HG02798 (cell line): ENCODE measurements around the gene IER3IP1.
"Not testable (repeated sequence)": the region's sequence is repeated elsewhere in the genome, so short reads cannot be mapped to it uniquely, and the experiment has no call there.

Experiments
- ATAC-seq: cut with Tn5 transposase; IDR thresholded peaks from one replicate; pipeline ENCODE4 v1.9.1; 2021; ENCODE audit warnings: mild to moderate bottlenecking; ENCODE audit not compliant: unreplicated experiment, poor library complexity

IER3IP1 gene

DNA sequence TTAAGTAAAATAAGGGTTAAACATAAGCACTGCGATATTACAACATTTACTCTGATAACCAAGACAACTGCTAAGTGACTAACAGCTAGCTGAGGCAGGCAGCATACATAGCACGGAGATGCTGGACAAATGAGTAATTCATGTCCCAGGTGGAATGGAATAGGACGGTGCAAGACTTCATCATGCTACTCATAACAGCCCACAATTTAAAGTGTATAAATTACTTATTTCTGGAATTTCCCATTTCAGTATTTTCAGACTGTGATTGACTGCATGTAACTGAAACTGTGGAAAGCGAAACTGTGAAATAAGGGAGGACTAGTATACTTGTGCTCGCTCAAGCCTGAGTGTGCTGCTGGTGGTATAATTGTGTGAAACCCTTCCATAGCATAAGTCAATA is 12.9 kb downstream of the IER3IP1 start:
- peak; percentile 87 for ATAC-seq

DNA sequence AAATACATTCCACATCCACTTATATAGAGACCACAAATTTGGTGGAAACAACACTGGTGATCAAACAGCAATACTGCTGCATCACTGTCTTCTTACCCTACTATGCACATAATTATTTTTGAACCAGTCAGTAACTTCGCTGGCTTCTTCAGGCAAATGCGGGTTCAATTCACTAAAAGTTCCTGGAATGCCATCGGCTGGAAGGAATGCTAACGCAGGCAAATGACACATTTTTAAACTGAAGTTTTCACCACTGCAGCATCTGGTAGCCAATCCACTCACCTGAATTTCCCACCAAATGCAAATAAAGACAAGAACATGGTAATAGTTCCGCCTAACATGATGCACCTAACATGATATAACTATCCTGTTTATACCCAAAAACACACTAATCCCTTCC is 15.9 kb downstream of the IER3IP1 start:
- ATAC-seq: no peak

DNA sequence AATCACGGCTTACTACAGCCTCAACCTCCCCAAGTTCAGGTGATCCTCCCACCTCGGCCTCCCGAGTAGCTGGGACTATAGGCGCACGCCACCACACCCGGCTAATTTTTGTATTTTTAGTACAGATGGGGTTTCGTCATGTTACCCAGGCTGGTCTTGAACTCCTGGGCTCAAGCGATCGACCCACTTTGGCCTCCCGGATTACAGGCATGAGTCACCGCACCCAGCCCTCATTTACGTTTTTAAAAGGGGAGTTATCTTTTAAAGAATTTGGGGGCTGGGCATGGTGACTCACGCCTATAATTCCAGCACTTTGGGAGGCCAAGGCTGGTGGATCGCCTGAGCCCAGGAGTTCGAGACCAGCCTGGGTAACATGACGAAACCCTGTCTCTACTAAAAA is 17.8 kb downstream of the IER3IP1 start:
- ATAC-seq: not testable (repeated sequence)

DNA sequence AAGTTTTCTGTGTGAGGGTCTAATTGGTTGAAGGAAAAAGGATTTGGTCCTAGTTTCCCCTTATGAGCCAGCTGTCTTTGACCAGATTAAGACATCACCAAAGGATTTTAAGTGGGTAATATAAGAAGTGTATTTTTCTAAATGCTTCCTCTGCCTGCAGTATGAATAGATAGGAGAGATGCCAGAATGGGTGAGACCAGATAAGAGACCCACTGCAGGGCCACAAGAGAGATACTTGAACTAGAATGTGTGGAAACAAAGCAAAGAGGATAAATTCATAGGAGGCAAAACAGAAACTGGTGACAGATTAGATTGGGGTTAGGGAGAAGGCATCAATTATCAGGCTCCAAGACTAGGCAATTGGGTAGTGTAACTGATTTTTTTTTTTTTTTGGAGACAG is 24.7 kb downstream of the IER3IP1 start:
- no peak for ATAC-seq

DNA sequence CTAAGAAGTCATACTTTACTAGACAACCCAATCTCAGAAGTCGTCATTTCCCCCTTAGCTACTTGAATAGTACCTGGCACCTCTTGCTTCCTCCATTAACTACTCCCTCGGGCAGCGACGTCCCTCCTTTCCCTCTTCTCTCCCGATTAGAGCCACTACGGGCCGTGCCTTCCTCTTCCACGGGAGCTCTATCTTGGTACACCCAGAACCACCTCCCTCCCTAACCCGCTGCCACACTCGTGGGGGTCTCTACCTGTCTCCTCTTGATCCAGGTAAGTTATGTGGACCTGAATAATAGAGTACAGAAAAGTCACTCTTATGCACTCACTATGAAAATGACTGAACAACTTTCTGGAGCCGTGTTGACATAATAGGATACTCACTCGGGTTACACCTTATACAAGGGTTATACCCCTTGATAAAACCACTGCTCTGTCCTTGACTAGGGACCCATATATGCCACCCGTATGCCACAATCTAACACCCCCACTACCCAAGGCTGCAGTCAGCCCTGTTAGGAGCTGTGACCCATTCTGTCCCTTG is 25.3 kb downstream of the IER3IP1 start:
- peak; percentile 8 for ATAC-seq

DNA sequence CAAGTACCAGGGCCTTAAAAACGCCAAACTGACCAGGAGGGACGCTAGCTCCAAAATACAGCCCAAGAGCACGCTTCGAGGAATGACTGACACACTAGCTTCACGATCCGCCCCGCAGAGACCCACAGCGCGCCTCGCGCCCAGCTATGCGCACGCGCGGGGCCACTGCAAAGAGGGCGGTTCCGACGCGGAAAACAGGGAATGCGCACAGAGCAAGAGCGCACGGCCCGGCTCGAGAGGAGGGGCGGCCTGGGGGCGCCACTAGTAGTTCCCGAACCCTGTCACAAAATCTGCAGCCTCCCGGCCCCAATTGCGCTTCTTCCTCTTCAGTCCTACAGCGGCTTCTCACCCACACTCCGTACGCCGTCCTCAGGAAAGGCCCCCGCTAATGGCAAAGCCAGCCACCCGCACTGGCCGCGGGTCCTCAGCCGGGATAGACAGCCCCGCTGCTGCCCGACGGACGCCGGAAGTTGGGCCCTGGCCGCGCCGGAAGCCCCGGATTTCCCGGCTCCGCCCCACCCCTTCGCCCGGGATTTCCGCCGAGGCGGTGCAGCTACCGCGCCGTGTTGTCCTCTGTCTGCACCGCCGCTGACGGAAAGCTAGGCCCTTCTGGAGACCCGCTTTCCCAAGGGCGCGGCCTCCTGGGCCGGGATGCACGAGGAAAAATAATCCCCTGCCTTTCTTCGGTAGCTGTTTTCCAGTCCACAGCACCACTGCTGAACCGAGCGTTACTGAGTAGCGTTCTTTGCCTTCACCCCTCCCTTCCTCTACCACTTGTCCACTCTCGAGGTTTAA is 25.9 kb downstream of the IER3IP1 start, which contains the start of gene HDHD2:
TSS of gene HDHD2 (minus strand) at position 472 of the 795 bp plus-strand sequence. CDS start 14,061 bp downstream, outside the sequence.
- ATAC-seq: peak; percentile 95

DNA sequence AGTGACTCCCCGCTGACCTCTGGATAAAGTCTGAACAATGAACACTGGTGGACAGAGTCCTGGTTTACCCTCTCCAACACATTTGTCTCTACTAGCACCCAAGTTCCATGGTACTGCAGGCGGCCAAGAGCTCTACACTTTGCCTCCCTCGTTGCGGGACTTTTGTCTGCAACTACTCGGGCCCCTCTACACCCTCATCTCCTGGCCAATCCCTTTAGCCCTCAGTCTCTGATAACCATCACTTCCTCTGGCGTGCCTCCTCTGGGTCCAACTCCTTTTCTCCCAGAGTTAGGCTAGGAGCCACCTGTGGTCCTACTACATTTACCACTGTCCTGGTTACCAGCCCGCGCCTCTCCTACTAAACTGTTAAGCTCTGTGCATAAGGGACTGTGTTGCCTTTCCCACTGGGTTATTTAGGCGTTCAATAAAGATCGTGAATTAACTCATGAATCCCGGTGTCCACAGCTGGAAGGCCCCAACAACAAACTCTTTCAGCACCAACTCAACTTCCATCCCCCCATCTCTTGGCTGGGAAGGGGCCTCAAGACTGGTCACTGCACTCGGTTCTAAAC is 26.6 kb downstream of the IER3IP1 start:
- no peak for ATAC-seq

DNA sequence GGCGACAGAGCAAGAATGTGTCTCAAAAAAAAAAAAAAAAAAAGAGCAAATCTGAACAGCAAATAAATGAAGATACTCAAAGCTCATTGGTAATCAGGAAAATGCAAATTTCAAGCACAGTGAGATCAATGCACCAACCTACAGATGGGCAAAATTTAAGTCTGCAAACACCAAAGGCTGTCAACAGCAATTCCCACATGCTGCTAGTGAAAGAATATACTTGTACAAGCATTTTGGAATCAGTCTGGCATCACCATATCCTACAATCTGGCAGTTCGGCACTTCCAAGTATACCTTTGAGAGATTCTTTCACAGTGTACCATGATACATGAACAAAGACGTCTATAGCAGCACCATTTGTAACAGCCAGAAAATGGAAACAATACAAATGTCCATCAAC is 30.0 kb downstream of the IER3IP1 start:
- ATAC-seq: no peak

DNA sequence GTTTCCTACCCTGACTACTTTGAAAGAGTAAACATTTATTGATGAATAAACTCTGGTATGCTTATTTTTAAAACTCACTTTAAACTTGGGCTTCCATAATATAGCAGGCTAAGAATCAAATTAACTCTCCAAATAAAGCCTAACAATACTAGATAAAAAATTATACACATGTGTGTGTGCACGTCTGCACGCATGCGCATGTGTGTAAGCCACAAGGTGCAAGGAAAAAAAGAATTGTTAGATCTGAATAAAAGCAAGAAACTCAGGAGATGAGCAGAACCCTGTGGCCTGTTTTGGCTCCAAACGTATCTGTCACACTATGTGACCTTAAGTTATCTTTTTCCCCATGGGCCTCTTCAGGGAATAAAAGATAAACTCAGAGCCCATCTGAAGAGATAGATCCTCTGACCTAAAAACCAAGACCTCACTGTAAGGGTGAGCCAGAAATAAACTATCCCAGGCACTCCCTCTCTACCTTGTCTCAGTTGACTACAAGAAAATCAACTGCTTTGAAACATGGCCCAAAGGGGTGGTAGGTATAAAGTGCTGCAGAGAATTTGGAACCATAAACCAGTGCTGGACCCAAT is 32.2 kb downstream of the IER3IP1 start:
- ATAC-seq: no peak

DNA sequence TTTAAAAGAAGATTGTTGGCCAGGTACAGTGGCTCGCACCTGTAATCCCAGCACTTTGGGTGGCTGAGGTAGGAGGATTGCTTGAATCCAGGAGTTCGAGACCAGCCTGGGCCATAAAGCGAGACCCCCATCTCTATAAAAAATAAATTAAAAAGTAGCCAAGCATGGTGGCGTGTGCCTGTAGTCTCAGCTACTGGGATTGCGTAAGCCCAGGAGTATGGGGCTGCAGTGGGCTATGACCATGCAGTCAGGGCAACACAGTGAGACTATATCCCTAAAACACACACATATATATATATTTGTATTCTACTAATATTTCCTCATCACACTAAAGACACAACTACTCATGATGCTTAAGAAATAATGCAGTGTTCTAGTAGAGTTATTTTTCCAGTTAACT is 33.0 kb downstream of the IER3IP1 start:
- ATAC-seq: no peak

DNA sequence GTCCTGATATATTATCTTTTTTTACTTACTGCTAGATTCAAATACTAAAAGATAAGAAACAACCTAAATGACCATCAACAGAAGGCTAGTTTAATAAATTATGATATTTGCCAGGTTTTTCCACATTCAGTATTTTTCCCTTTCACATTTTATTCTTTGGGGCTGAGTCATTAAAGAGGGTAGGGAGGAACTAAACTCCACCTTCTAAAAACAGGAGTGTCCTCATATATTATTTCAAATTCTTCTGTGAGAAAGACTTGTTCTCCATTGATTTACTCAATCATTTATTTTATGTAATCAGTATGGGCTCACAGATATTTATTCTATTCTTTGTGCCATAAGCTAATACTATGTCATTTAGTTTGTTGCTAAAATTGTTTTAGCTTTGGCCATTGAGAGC is 34.9 kb downstream of the IER3IP1 start:
- no peak for ATAC-seq

DNA sequence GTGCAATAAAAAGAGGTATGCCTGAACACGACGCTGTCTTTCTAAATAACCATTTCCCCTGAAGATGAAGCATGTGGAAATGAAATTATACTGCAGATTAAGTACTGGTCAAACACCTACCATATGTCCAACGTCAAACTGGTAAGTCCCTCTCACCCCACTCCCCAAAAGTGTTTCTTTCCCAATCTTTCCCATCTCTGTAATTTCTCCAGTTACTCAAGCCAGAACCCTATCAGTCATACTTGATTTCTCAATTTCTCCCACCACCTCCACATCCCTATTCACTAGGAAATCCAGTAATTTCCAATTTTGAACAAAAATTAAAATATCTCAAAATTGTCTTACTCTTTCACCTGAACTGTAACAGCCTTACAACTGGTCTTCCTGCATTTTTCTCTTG is 55.0 kb downstream of the IER3IP1 start:
- no peak for ATAC-seq

DNA sequence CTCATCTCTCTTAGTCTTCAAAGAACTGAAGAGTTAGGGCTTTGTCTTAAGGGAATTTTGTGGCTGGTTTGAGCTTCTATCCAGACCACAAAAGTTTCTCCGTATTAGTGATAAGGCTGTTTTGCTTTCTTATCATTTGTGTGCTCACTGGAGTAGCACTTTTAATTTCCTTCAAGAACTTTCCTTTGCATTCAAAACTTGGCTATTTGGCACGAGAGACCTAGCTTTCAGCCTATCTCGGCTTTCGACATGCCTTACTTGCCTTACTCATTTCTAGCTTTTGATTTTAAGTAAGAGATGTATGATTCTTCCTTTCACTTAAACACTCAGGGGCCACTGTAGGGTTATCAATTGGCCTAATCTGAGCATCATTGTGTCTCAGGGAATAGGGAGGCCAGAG is 55.7 kb downstream of the IER3IP1 start:
- peak; percentile 90 for ATAC-seq

DNA sequence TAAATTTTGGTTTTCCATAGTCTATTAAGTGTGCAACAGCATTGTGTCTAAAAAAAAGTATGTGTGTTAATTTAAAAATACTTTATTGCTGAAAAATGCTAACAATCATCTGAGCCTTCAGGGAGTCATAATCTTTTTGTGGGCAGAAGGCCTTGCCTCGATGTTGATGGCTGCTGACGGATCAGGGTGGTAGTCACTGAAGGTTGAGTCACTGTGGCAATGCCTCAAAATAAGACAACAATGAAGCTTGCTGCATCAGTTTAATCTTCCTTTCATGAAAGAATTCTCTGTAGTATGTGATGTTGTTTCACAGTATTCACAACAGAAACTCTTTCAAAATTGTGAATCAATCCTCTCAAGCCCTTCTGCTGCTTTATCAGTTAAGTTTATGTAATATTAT is 57.2 kb downstream of the IER3IP1 start:
- no peak for ATAC-seq

DNA sequence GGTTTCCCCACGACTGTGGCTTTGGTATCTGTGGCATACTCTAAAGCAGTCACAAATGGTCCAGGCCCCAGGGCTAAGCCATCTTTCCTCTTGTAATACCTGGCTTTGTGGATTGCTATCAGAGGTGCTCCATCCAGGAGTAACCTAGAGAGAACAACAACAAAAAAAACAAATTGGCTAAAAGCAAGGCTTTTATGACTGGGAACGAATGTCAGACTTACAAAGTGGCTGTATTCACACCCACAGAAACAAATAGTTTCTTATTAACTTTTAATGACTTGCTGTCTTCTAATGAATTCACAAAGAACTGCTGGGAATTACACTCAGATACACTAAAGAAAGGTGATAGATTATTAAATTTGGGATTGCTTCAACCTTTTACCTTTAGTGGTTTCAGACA is 61.0 kb downstream of the IER3IP1 start:
- no peak for ATAC-seq

DNA sequence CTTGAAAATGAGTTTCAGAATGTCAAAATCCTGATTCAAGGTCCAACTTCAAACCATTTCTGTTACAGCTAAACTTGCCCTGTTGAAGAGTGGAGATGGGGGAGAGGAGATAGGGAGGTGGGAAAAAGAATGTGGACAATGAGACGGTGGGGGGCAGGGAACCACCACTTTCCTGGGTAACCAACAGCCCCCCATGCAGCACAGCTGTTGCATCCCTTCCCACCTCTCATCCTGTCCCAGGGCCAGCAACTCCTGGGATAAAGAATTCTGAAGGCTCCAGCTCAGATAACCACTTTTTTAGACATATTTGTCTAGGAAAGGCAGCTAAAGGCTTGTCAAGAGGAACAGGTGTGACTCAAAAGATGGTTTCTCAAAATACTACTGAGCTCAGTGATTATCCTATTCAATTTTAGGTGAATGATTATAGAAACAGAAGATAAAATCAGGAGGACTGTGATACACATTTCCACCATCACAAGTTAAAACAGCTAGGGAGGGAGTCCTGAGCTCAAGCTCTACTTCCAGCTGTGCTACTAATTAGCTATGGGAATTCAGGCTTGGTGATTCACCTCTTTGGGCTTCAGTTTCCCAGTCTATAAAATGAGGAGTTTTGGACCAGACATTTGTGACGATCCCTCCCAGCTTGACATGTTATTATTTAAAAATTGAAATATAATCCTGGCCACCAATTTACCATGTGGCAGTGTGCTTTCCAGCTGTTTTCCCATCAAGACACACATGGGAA is 62.2 kb downstream of the IER3IP1 start:
- no peak for ATAC-seq

DNA sequence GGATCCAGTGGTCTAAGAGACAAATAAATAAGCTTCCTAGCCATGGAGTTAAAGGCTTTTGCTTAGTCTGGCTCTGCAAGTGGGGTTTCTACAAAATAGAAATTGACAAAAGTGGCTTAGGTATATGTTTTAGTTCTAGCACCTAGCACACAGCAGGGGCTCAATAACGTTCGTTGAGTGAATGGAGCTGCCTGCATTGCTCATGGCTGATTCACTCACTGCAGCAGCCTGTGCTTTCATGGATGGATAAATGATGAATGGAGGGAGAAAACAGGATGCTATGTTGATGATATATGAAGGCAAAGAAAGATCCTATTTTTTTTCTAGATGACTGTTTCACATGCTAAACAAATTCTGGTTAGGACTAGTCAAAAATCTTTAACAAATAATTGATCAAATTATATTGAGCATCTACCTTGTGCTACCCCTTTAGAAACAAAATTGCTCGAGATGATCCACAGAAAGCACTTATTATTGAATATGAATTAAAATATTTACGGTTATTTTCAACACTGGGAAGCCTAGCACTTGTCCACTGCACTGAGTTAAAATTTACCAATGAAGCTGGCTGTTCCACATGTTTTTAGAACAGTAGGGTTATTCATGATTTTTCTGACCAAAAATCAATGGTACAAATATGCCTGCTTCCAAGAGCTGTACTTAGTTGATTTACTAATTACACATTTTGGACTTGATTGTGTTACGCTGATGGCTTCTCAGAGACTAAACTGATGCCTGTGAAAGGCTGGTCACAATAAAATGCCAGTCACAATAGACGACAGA is 65.5 kb downstream of the IER3IP1 start:
- ATAC-seq: no peak

DNA sequence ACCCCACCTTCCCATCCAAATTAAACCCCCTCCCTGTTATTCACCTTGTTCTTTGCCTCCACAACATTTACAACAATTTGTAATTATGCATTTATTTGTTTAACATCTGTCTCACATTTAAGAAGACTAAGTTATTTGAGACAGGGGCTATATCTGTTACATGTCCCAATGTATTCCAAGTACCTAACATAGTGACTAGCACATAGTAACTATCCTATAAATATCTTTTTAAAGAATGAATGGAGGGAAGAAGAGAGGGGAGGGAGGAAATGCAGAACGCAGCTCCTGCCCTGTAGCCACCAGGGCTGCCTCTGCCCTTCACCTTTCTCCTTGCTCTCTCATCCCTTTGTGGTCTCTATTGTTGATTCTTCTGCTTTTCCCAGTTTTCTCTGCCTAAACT is 66.4 kb downstream of the IER3IP1 start:
- ATAC-seq: no peak

DNA sequence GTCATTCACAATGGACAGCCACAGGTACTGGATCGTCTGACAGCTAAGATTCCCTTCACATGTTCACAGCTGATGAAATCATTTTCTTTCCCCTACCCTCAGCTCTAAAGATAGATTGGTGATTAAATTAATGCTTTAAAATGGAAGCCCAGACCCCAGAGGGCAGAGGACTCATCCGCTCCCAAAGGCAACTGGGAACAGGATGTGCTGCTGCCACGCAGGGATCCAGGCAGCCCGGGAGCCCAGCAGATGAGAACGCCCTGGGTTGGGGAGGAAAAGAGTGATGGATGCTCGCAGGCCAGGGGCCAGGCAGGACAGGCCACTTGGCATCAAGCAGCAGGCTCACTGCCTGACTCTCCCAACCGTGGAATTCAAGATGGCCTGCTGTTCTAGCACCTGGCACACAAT is 67.2 kb downstream of the IER3IP1 start:
- ATAC-seq: no peak

DNA sequence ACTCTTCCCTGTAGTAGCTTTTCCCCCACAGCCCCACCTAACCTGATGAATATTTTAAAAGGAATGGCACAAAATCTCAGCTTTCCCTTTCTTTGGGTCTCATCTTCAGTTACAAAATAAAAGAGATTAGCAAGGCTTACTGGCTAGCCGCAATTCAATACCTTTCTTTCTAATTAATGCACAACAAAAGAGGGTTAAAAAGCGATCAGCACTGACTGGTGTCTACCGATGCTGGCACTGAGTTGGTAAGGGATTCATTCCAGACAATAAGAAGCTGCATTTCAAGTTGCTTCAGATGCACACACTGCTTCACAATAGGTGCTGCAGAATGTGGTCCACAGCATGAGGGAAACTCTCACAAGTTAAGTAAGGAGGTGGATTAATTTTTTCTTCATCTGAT is 67.8 kb downstream of the IER3IP1 start:
- no peak for ATAC-seq
